A549 (cell line): ENCODE measurements around the gene NR5A2.
A peak's percentile ranks its signal among the peaks of the same experiment; 100 is the strongest.

Source experiments
- CEBPB ChIP-seq, 2 experiments: fragments of >200 bp in 1 of 2; sonication (Bioruptor Twin) in 1 of 2; formaldehyde crosslinking in 1 of 2; IDR thresholded peaks; 2 replicates each; pipeline ENCODE4 v1.6.1; 2012 to 2016
- CTCF ChIP-seq: fragments of >200 bp; sonication (Bioruptor Twin); formaldehyde crosslinking; IDR thresholded peaks from 3 replicates; pipeline ENCODE4 v1.5.1; 2016
- ESRRA ChIP-seq: fragments of 150-350 bp; IDR thresholded peaks from 2 replicates; pipeline ENCODE4 v1.6.1; 2014; ENCODE audit warnings: mild to moderate bottlenecking, low read length, borderline replicate concordance
- HES2 ChIP-seq: fragments of >200 bp; sonication (Bioruptor Twin); formaldehyde crosslinking; IDR thresholded peaks from 2 replicates; pipeline ENCODE4 v1.6.1; 2016
- MAFK ChIP-seq: fragments of 450-650 bp; IDR thresholded peaks from 2 replicates; pipeline ENCODE4 v1.6.1; 2014; ENCODE audit not compliant: partially characterized antibody
- MYC ChIP-seq: IDR thresholded peaks from 2 replicates; pipeline ENCODE4 v1.6.1; 2012; ENCODE audit warnings: mild to moderate bottlenecking, inconsistent platforms, low read length, improper control_type of control experiment, borderline replicate concordance
- POLR2A ChIP-seq: IDR thresholded peaks from 2 replicates; pipeline ENCODE4 v1.6.1; 2012; ENCODE audit warnings: mild to moderate bottlenecking, low read length
- RCOR1 ChIP-seq: fragments of 150-350 bp; IDR thresholded peaks from 2 replicates; pipeline ENCODE4 v1.6.1; 2014; ENCODE audit warnings: antibody characterized with exemption, low read length, low read depth

- TF ChIP-seq RCOR1 (no peak), MAFK (no peak), POLR2A (no peak), CTCF (peak; percentile 70), CEBPB (IDR thresholded peaks at IDR 0.05) (no peak), HES2 (no peak), MYC (no peak), ESRRA (no peak)
Observed at GRCh38 chr1:200139661-200140250, 112.2 kb downstream of the NR5A2 start.
